ENCODE measurements around the gene TRIM17.

Gene TRIM17

GRCh38 chr1:228450200-228450599, 33.5 kb upstream of the TRIM17 start:
- TF ChIP-seq CTCF (conservative IDR thresholded peaks at IDR 0.05; ENCODE audit: low read depth, low read length), result no peak
- no peak overlapping the region for H3K4me3 ChIP-seq (ENCODE audit: low read depth, low read length)
- DNase-seq (ENCODE audit: low read depth), result no peak

- TF ChIP-seq CTCF (conservative IDR thresholded peaks at IDR 0.05; ENCODE audit: low read depth, low read length), result no peak
- H3K4me3 ChIP-seq (ENCODE audit: low read depth, low read length), result no peak overlapping the region
- no peak for DNase-seq (ENCODE audit: low read depth)
Measured at GRCh38 chr1:228448372-228448771, 31.7 kb upstream of the TRIM17 start.

DNA sequence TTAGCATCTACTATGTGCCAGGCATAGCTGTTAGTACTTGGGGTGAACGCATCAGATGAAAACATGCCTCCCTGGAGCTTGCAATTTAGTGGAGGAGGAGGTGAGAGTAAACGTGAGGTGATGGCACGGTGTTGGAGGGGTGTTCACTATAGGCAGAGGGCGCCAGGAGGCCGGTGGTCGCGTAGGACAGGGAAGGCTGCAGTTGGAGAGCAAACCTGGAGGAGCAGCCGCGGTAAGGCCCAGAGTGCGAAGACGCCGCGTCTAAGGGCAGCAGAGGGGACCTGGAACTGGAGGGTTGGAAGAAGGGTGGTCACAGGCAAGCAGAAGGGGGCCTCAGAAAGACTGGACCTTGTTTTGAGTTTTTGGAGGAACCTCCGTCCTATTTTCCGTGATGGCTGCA, 30.2 kb upstream of the TRIM17 start:
- H3K4me3 ChIP-seq (ENCODE audit: low read depth, low read length), result no peak overlapping the region
- TF ChIP-seq CTCF (conservative IDR thresholded peaks at IDR 0.05; ENCODE audit: low read depth, low read length), result no peak
- DNase-seq (ENCODE audit: low read depth), result no peak

GRCh38 chr1:228445843-228446650, 29.4 kb upstream of the TRIM17 start:
- DNase-seq (ENCODE audit: low read depth), result peak; percentile 70
- no peak for TF ChIP-seq CTCF (conservative IDR thresholded peaks at IDR 0.05; ENCODE audit: low read depth, low read length)
- H3K4me3 ChIP-seq (ENCODE audit: low read depth, low read length), result peak overlapping the region; percentile 64

GRCh38 chr1:228445490-228445842, 28.8 kb upstream of the TRIM17 start:
- H3K4me3 ChIP-seq (ENCODE audit: low read depth, low read length), result peak overlapping the region; percentile 64
- no peak for TF ChIP-seq CTCF (conservative IDR thresholded peaks at IDR 0.05; ENCODE audit: low read depth, low read length)
- no peak for DNase-seq (ENCODE audit: low read depth)

DNA sequence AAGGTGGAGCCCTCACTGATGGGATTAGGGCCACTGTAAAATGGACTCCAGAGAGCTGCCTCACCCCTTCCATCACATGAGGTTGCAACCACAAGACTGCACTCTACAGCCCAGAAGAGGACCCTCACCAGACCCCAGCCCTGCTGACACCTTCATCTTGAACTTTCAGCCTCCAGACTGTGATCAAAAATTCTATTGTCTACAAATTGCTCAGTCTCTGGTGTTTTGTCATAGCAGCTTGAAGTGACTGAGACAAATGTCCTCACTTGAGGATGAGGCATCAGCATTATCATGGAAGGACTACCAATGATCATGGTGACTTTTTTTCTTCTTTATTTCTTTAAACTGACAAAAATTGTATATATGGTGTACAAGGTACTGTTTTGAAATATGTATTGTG, 26.7 kb upstream of the TRIM17 start:
- DNase-seq (ENCODE audit: low read depth), result no peak
- H3K4me3 ChIP-seq (ENCODE audit: low read depth, low read length), result no peak overlapping the region
- no peak for TF ChIP-seq CTCF (conservative IDR thresholded peaks at IDR 0.05; ENCODE audit: low read depth, low read length)

All from choroid plexus epithelial cell (primary cell).